Measurements from ENCODE around the gene TAL1.
A peak's percentile ranks its signal among the peaks of the same experiment; 100 is the strongest.
"Not testable (repeated sequence)": the region's sequence is repeated elsewhere in the genome, so short reads cannot be mapped to it uniquely, and the experiment has no call there.

Gene TAL1

GRCh38 chr1:47232187-47232874 lies at the start of gene TAL1:
Gene TAL1, minus strand, starts transcription at chr1:47232225. Its CDS starts 6,337 bp downstream, at chr1:47225888.
- no peak for FAIRE-seq

DNA sequence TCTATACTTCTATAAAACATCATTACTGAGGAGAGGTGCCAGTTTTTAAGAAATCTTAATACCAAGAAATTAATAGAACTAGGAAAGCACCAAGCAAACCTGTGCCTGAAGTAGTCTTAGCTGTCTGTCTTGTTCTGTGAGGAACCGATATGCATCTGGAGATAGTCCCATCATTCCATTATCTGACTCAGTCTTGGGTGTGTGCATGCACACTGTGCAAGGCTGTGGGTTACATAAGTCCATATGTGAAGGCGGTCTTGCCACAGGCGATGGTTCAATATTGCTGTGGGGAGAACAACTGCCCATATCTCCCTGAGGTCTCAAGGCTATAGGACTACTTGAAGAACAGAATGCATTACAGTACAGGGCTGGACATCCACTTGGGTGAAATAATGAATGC lies 48.1 kb upstream of the TAL1 start:
- no peak for FAIRE-seq

DNA sequence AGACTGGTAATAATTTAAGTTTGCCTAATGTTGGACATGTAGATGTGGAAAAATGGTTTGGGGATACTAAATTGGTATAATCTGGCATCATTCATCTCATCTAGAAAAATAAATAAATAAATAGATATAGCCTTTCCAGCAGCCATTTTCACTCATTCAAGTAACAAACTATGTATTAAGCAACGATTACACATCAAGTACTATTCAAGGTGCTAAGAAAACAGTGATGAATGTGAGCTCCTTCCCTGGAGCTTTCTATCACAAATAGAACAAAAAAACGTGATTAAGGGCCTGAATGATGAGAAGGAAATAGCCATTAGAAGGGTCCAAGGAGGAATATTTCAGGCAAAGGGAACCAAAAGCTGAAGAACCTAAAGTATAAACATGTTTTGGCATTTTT lies 44.8 kb upstream of the TAL1 start:
- FAIRE-seq, result no peak

- not testable (repeated sequence) for FAIRE-seq
Measured at GRCh38 chr1:47275811-47276210, 43.8 kb upstream of the TAL1 start.

DNA sequence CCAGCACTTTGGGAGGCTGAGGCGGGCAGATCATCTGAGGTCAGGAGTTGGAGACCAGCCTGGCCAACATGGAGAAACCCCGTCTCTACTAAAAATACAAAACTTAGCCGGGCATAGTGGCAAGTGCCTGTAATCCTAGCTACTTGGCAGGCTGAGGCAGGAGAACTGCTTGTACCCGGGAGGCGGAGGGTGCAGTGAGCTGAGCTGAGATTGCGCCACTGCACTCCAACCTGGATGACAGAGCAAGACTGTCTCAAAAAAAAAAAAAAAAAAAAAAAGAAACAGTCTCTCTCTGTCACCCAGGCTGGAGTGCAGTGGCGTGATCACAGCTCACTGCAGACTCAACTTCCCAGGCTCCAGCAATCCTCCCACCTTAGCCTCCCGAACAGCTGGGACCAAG lies 33.5 kb upstream of the TAL1 start:
- FAIRE-seq, result not testable (repeated sequence)

DNA sequence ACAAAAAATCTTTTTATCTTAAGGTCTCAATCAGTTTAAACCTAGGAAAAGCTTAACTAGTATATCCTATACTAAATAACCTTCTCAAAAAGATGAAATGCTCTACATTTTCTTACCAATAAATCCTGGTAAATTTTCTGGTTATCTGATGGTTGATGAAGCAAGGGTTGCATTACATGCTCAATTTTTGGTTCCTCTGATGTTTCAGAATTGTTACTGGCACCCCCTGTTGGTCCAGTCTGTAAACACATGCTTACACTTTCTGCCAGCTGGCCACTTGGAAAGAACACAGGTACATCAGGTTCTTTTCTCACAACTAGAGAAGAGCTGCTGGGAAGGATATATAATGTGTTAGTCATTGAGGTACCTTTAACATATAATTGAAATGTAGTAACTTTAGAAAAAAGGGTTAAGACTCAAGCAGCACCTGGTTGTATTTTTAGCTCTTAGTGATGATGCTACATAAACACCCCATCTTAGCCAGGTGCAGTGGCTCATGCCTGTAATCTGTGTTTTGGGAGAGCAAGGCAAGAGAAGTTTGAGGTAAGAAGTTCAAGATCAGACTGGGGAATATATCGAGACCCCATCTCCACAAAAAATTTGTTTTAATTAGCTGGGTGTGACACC lies 30.9 kb upstream of the TAL1 start:
- FAIRE-seq, result peak; percentile 65

GRCh38 chr1:47257224-47257623 lies 25.2 kb upstream of the TAL1 start:
- FAIRE-seq, result no peak

GRCh38 chr1:47252795-47253194 lies 20.8 kb upstream of the TAL1 start:
- no peak for FAIRE-seq

GRCh38 chr1:47252369-47252768 lies 20.3 kb upstream of the TAL1 start:
- no peak for FAIRE-seq

DNA sequence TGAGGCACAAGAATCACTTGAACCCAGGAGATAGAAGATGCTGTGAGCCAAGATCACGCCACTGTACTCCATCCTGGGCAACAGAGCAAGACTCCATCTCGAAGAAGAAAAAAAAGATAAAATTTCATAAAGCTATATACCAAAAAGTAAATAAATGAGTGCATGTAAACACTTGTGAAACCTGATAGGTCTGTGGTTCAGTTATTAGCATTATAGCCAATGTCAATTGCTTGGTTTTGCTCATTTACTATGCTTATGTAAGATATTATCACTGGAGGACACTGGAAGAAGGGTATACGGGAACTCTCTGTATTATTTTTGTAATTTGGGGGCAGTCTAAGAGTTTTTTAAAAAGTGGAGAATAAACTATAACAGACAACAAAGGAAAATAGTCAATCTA lies 17.7 kb upstream of the TAL1 start:
- FAIRE-seq, result no peak

GRCh38 chr1:47244339-47244862 lies 12.4 kb upstream of the TAL1 start:
- no peak for FAIRE-seq

DNA sequence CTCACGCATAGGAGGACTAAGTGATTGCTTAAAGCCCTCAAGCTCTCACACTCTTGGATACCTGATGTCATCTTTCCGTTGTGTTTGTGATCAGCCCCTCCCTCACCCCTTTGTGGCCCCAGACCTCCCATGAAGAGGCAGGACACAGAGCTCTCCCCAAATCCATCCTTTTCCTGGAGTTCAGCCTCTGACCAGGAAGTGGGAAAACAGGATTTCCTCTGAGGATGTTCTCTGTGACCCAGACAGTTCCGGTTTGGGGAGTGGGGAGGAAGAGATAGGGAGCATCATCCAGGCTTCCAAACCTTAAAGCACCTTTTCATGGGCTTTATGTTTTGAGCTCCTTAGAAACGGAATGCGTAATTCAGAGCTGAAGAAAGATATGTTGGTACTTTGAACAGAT lies 11.9 kb upstream of the TAL1 start:
- FAIRE-seq, result no peak

GRCh38 chr1:47241114-47242113 lies 9.4 kb upstream of the TAL1 start:
- FAIRE-seq, result no peak

GRCh38 chr1:47238935-47239592 lies 7.0 kb upstream of the TAL1 start:
- FAIRE-seq, result no peak

DNA sequence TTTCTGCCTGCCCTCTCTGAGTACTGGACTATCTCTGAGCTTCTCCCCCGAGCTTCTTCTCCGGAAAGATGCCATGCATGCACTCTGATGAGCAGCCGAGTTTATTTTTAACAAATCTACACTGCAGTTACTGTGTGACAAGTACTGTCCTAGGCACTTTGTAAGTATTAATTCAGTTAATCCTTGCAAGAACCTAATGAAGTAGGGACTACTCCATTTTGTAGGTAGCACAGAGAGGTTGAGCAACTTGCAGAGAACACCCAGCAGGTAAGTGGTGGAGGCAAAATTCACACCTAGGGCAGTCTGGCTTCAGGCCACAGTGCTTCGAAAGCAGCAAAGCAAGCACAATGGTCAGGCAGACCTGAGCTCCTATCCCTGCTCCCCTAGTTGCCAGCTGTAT lies 3.8 kb upstream of the TAL1 start:
- no peak for FAIRE-seq

- no peak for FAIRE-seq
Measured at GRCh38 chr1:47235241-47235681, 3.2 kb upstream of the TAL1 start.

DNA sequence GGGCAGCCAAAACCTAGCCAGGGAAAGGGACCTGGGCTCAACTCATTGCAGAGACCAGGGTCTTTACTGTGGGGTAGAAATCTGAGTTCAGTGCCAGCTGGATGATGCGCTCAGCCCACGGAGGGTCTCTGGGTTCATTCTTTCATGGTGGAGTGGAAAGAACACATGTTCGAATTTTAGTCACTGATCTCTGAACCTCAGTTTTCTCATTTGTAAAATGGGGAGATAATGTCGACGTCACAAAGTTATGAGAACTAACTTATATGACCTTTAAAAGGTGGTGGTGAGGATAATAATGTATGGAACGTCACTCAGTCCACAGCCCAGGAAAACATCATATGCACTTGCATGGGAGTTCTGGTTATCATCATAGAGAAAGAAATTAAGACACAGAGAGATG lies 1.2 kb upstream of the TAL1 start:
- no peak for FAIRE-seq

DNA sequence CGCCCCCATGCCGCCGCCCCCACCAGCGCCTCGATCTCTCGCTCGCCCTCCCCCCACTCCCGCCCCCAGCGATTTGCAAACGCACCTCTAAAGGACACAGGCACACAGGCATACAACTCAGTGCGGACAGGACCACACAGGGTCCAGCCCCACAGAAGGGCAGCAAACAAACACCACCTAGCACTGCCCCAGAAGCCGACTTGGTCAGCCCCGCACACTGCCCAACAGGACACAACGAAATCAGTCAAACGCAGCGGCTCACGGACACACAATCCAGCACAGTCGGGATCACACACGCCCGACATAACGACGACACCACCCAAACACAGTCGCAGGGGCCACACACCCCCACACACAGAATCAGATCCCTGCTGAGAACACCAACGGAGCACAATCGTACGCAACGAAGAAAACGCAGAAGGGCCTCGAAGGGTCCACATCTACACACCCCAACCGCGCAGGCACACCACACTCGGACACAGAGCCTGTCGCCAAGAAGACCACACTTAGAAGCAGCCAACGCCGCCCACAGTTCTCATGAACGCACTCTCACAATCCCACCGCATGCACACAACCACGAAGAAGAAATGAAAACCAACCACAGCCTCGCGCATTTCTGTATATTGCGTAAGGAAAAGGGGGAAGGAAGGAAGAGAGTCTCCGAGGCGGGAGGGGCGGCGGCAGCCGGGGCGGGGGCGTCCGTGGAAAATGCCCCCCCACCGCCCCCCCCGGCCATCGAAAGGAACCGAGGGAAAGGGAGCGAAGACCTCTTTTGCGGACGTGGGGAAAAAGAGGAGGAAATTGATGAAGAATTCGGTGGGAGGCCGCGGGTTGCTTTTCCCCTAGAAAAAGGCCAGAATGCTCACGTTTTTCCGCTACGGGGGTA lies 481 bp downstream of the TAL1 start:
- FAIRE-seq, result no peak

- no peak for FAIRE-seq
Measured at GRCh38 chr1:47230692-47231300, 1.2 kb downstream of the TAL1 start.

- FAIRE-seq, result no peak
Measured at GRCh38 chr1:47229886-47230691, 1.9 kb downstream of the TAL1 start.

Measured in A204.1 (cell line).